ENCODE results near the gene CFDP1.
"Not testable (repeated sequence)": the region's sequence is repeated elsewhere in the genome, so short reads cannot be mapped to it uniquely, and the experiment has no call there.

CFDP1 gene

GRCh38 chr16:75288596-75289120 is 144.6 kb downstream of the CFDP1 start:
- TF ChIP-seq, protein P1, sequence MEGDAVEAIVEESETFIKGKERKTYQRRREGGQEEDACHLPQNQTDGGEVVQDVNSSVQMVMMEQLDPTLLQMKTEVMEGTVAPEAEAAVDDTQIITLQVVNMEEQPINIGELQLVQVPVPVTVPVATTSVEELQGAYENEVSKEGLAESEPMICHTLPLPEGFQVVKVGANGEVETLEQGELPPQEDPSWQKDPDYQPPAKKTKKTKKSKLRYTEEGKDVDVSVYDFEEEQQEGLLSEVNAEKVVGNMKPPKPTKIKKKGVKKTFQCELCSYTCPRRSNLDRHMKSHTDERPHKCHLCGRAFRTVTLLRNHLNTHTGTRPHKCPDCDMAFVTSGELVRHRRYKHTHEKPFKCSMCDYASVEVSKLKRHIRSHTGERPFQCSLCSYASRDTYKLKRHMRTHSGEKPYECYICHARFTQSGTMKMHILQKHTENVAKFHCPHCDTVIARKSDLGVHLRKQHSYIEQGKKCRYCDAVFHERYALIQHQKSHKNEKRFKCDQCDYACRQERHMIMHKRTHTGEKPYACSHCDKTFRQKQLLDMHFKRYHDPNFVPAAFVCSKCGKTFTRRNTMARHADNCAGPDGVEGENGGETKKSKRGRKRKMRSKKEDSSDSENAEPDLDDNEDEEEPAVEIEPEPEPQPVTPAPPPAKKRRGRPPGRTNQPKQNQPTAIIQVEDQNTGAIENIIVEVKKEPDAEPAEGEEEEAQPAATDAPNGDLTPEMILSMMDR (IDR thresholded peaks at IDR 0.05; ENCODE audit: low read depth, low read length) = no peak
- no peak overlapping the region for H3K4me3 ChIP-seq (ENCODE audit: low read depth, low read length)

DNA sequence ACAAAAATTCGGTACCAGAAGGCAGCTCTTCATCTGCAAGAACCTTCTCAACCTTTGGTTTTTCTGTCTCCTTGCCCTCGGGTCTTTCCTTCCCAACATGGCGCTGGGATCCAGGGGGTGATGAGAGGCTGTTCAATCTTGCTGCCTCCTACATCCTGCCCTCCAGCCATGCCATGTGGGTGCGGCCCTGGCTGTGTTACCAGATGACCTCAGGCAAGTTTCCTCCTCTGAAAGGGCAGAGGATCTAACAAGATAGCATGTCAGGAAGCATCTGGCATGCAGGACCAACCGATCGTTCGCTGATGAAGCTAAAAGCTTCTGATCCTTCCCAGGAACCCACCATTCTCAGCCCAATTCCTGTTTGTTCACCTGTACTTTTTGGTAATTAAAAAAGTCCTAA is 145.1 kb downstream of the CFDP1 start:
- TF ChIP-seq, protein P1 (IDR thresholded peaks at IDR 0.05; ENCODE audit: low read depth, low read length) = no peak
- no peak overlapping the region for H3K4me3 ChIP-seq (ENCODE audit: low read depth, low read length)

- no peak overlapping the region for H3K4me3 ChIP-seq (ENCODE audit: low read depth, low read length)
- TF ChIP-seq, protein P1 (IDR thresholded peaks at IDR 0.05; ENCODE audit: low read depth, low read length) = no peak
Measured at GRCh38 chr16:75287708-75288107, 145.6 kb downstream of the CFDP1 start.

GRCh38 chr16:75286389-75286788 is 146.9 kb downstream of the CFDP1 start:
- H3K4me3 ChIP-seq (ENCODE audit: low read depth, low read length) = no peak overlapping the region
- TF ChIP-seq, protein P1 (IDR thresholded peaks at IDR 0.05; ENCODE audit: low read depth, low read length) = no peak

DNA sequence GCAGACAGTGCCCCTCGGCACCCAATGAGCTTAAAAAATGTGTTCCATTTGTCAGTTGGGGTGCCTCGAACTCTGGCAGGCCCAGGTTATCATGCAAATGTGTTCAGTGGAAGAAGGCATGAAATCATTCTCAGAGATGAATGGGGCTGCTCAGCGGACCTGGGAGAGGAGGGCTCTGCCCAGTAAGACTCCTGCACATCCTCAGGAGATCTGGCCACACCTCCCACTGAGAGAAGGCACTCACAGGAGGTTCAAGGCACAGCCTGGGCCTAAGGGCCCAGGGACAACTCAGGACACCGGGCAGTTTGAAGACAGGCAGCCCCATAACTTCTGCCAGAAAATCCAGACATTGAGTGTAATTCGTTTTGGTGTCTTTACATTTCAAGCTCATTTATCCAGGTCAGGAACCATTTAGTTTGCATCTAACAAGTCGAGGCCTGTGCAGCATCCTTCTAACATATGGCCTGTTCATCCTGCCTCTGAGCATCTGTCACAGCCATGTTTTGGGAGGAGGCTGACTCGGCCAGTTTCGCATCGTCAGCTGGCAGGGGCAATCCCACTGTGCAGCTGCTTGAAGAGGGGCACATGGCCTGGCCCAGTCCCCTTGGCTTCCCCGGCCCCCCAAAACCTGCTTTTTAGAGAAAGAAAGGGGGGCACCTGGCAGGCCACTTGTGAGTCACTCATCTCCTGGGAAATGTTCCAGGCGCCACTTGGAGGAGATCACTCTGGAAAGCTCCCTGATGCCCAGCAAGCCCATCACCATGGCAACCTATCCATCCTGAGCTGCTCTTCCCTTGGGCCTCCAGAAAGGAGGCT is 150.6 kb downstream of the CFDP1 start:
- TF ChIP-seq, protein P1 (IDR thresholded peaks at IDR 0.05; ENCODE audit: low read depth, low read length) = no peak

DNA sequence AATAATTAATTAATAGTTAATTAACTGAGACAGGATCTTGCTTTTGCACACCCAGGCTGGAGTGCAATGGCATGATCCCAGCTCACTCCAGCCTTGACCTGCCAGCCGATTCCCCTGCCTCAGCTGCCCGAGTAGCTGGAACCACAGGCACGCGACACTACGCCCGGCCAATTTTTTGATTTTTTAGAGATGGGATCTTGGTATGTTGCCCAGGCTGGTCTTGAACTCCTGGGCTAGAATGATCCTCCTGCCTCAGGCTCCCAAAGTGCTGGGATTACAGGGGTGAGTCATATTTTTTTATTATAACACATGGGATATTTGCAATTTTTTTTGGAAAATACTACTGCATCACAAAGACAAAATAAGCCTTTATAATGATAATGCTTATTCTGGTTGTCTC is 151.5 kb downstream of the CFDP1 start:
- TF ChIP-seq, protein P1 (IDR thresholded peaks at IDR 0.05; ENCODE audit: low read depth, low read length) = no peak
- no peak overlapping the region for H3K4me3 ChIP-seq (ENCODE audit: low read depth, low read length)

More for the DNA sequence above, 150.6 kb downstream of the CFDP1 start:
- H3K4me3 ChIP-seq (ENCODE audit: low read depth, low read length) = no peak overlapping the region

DNA sequence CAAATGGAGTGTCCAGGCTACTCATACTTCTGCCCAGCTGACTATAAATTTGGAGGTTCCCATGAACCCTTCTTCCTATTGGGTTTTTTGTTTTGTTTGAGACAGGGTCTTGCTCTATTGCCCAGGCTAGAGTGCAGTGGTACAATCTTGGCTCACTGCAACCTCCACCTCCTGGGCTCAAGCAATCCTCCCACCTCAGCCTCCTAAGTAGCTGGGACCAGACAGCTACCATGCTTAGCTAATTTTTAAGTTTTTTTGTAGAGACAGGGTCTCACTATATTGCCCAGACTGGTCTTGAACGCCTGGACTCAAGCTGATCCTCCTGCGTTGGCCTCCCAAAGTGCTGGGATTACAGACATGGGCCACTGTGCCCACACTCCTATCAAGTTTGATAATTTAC is 152.3 kb downstream of the CFDP1 start:
- H3K4me3 ChIP-seq (ENCODE audit: low read depth, low read length) = not testable (repeated sequence)

Measured in WI38 (cell line).